ENCODE results near the gene STK17A.

Gene STK17A

GRCh38 chr7:43537765-43538403 lies 45.0 kb upstream of the STK17A start:
- CTCF ChIA-PET: interaction anchor here (0.6 to 1.6 kb wide), 4 partner anchors 45 to 184 kb away, joined by 3 to 4 read pairs (median 4); partner anchors contain the start of gene STK17A
- TF ChIP-seq ZNF610 (tag by site-specific recombination; IDR thresholded peaks at IDR 0.05; ENCODE audit: borderline replicate concordance): no peak
- no peak for TF ChIP-seq ZNF404 (tag by site-specific recombination; IDR thresholded peaks at IDR 0.05)
- no peak for TF ChIP-seq ZNF112 (tag by site-specific recombination; IDR thresholded peaks at IDR 0.05)
- no peak for TF ChIP-seq ZSCAN4 (tag by site-specific recombination; IDR thresholded peaks at IDR 0.05)
- no peak for TF ChIP-seq ZNF248 (tag by site-specific recombination; IDR thresholded peaks at IDR 0.05)
- no peak for TF ChIP-seq ZNF629 (tag by site-specific recombination; IDR thresholded peaks at IDR 0.05)
- TF ChIP-seq ZNF280D (tag by site-specific recombination; IDR thresholded peaks at IDR 0.05): no peak
- no peak for TF ChIP-seq BCL6B (tag by site-specific recombination; IDR thresholded peaks at IDR 0.05)
- TF ChIP-seq GLIS2 (tag by site-specific recombination; IDR thresholded peaks at IDR 0.05): no peak
- H3K36me3 ChIP-seq (ENCODE audit: control insufficient read depth in 2 of 2, insufficient read depth in 1 of 2, low read length in 2 of 2): no peaks in the 10 kb centered on the region
- POLR2A ChIA-PET: interaction anchor here (2.0 kb wide), 1 partner anchor 45 kb away, joined by 9 read pairs; the partner anchor contains the start of gene STK17A
- no peak overlapping the region for H3K4me3 ChIP-seq (ENCODE audit: low read depth, low read length)
- H3K27ac ChIP-seq (ENCODE audit: extremely low read depth, low read depth, low read length): no peak overlapping the region
- peaks cover 7% of the 10 kb centered on the region; the same call in 1 of the 2 replicates for H3K4me1 ChIP-seq (ENCODE audit: control insufficient read depth, insufficient read depth, low read length)
- H3K9me3 ChIP-seq (ENCODE audit: control insufficient read depth, insufficient read depth, low read depth, low read length): no peaks in the 10 kb centered on the region

- H3K4me3 ChIP-seq (ENCODE audit: low read depth, low read length): no peak overlapping the region
- H3K4me1 ChIP-seq (ENCODE audit: control insufficient read depth, insufficient read depth, low read length): peaks cover 7% of the 10 kb centered on the region; the same call in 1 of the 2 replicates
- H3K27ac ChIP-seq (ENCODE audit: extremely low read depth, low read depth, low read length): no peak overlapping the region
- ChIA-PET CTCF (interaction anchor here (0.6 to 1.6 kb wide), 2 partner anchors 162 to 184 kb away, joined by 3 read pairs; no protein-coding TSS in a partner anchor), POLR2A (no interaction called here)
- TF ChIP-seq KLF17 (tag by site-specific recombination; IDR thresholded peaks at IDR 0.05) (no peak), ZNF624 (tag by site-specific recombination; IDR thresholded peaks at IDR 0.05) (no peak), ZNF530 (tag by site-specific recombination; IDR thresholded peaks at IDR 0.05; ENCODE audit: low read depth) (no peak), PRDM10 (tag by site-specific recombination; IDR thresholded peaks at IDR 0.05) (no peak), YY2 (tag by site-specific recombination; IDR thresholded peaks at IDR 0.05) (no peak), PATZ1 (tag by site-specific recombination; IDR thresholded peaks at IDR 0.05) (no peak)
- no peaks in the 10 kb centered on the region for H3K36me3 ChIP-seq (ENCODE audit: control insufficient read depth in 2 of 2, insufficient read depth in 1 of 2, low read length in 2 of 2)
- H3K9me3 ChIP-seq (ENCODE audit: control insufficient read depth, insufficient read depth, low read depth, low read length): no peaks in the 10 kb centered on the region
Observed at GRCh38 chr7:43538404-43538771, 44.5 kb upstream of the STK17A start.
